Measurements from ENCODE around the gene SLIT1.
A peak's percentile ranks its signal among the peaks of the same experiment; 100 is the strongest.

The SLIT1 gene

GRCh38 chr10:97080051-97080776, 105.5 kb downstream of the SLIT1 start:
- no peak for DNase-seq (ENCODE audit: low read depth)

GRCh38 chr10:97079448-97079847, 106.3 kb downstream of the SLIT1 start:
- no peak for DNase-seq (ENCODE audit: low read depth)

- DNase-seq (ENCODE audit: low read depth), result no peak
These were observed 106.8 kb downstream of the SLIT1 start for GRCh38 chr10:97078938-97079445.

- DNase-seq (ENCODE audit: low read depth), result no peak
These were observed 107.4 kb downstream of the SLIT1 start for GRCh38 chr10:97078261-97078937.

GRCh38 chr10:97076781-97077180, 109.0 kb downstream of the SLIT1 start:
- DNase-seq (ENCODE audit: low read depth), result no peak

- no peak for DNase-seq (ENCODE audit: low read depth)
These were observed 109.7 kb downstream of the SLIT1 start for GRCh38 chr10:97075961-97076525.

- no peak for DNase-seq (ENCODE audit: low read depth)
These were observed 110.3 kb downstream of the SLIT1 start for GRCh38 chr10:97075421-97075820.

- DNase-seq (ENCODE audit: low read depth), result no peak
These were observed 111.3 kb downstream of the SLIT1 start for GRCh38 chr10:97074256-97075145.

- peak; percentile 70 for DNase-seq (ENCODE audit: low read depth)
These were observed 112.7 kb downstream of the SLIT1 start for GRCh38 chr10:97072851-97073665.

- no peak for DNase-seq (ENCODE audit: low read depth)
These were observed 114.3 kb downstream of the SLIT1 start for GRCh38 chr10:97071496-97071895.

GRCh38 chr10:97069576-97070362, 116.0 kb downstream of the SLIT1 start:
- DNase-seq (ENCODE audit: low read depth), result no peak

GRCh38 chr10:97069026-97069425, 116.7 kb downstream of the SLIT1 start:
- no peak for DNase-seq (ENCODE audit: low read depth)

- DNase-seq (ENCODE audit: low read depth), result no peak
These were observed 117.9 kb downstream of the SLIT1 start for GRCh38 chr10:97067716-97068391.

- no peak for DNase-seq (ENCODE audit: low read depth)
These were observed 118.7 kb downstream of the SLIT1 start for GRCh38 chr10:97066877-97067555.

GRCh38 chr10:97065686-97066660, 119.8 kb downstream of the SLIT1 start:
- no peak for DNase-seq (ENCODE audit: low read depth)

GRCh38 chr10:97065128-97065527, 120.6 kb downstream of the SLIT1 start:
- no peak for DNase-seq (ENCODE audit: low read depth)

- no peak for DNase-seq (ENCODE audit: low read depth)
These were observed 121.5 kb downstream of the SLIT1 start for GRCh38 chr10:97063983-97064837.
